DOHH2 (cell line): Measurements from ENCODE around the gene STT3A.

Experiments
- H3F3A ChIP-seq: fragments of 200-600 bp; sonication (generic), shearing (Covaris generic); 2 replicates; pipeline ENCODE4 v1.6.0; 2016; ENCODE audit warnings: antibody characterized with exemption, mild to moderate bottlenecking; ENCODE audit not compliant: control insufficient read depth, insufficient read depth
- H3K27ac ChIP-seq: fragments of 200-600 bp; sonication (generic); 2 replicates; pipeline ENCODE4 v1.5.1; 2014; ENCODE audit warnings: low read depth, mild to moderate bottlenecking, low read length, moderate library complexity
- H3K27me3 ChIP-seq: fragments of 200-600 bp; sonication (generic); 2 replicates; pipeline ENCODE4 v1.6.1; 2014; ENCODE audit warnings: mild to moderate bottlenecking, low read length, mixed read lengths; ENCODE audit not compliant: control insufficient read depth
- H3K36me3 ChIP-seq: fragments of 200-600 bp; sonication (generic); 2 replicates; pipeline ENCODE4 v1.6.1; 2014; ENCODE audit warnings: mild to moderate bottlenecking, low read length, moderate library complexity, mixed read lengths; ENCODE audit not compliant: control insufficient read depth
- H3K4me1 ChIP-seq: fragments of 200-600 bp; sonication (generic); 2 replicates; pipeline ENCODE4 v1.6.1; 2014; ENCODE audit warnings: mild to moderate bottlenecking, low read length, mixed read lengths; ENCODE audit not compliant: control insufficient read depth
- H3K4me2 ChIP-seq: fragments of 200-600 bp; sonication (generic); 2 replicates; pipeline ENCODE4 v1.6.0; 2014; ENCODE audit warnings: mild to moderate bottlenecking, low read length, moderate library complexity
- H3K4me3 ChIP-seq: fragments of 200-600 bp; sonication (generic); 2 replicates; pipeline ENCODE4 v1.5.1; 2014; ENCODE audit warnings: mild to moderate bottlenecking, low read length, mixed read lengths
- H3K79me2 ChIP-seq: fragments of 200-600 bp; sonication (generic); 2 replicates; pipeline ENCODE4 v1.6.1; 2014; ENCODE audit warnings: mild to moderate bottlenecking, low read length, mixed read lengths; ENCODE audit not compliant: control insufficient read depth
- H3K9me2 ChIP-seq: fragments of 200-600 bp; sonication (generic); replicated peaks from 2 replicates; pipeline ENCODE4 v1.6.1; 2014; ENCODE audit warnings: mild to moderate bottlenecking, low read length, mixed read lengths; ENCODE audit not compliant: control insufficient read depth
- H3K9me3 ChIP-seq: fragments of 200-600 bp; sonication (generic); 2 replicates; pipeline ENCODE4 v1.6.1; 2014; ENCODE audit warnings: antibody characterized with exemption, low read length, mixed read lengths; ENCODE audit not compliant: control insufficient read depth, insufficient read depth
- H4K20me1 ChIP-seq: fragments of 200-600 bp; sonication (generic); 2 replicates; pipeline ENCODE4 v1.6.0; 2014; ENCODE audit warnings: low read depth, mild to moderate bottlenecking, antibody characterized with exemption, low read length, moderate library complexity; ENCODE audit not compliant: control insufficient read depth, insufficient read depth
- CTCF ChIP-seq: fragments of 200-600 bp; sonication (generic); IDR thresholded peaks from one replicate; pipeline ENCODE4 v1.5.1; 2014; ENCODE audit warnings: antibody characterized with exemption, mild to moderate bottlenecking, low read depth, low read length; ENCODE audit not compliant: poor library complexity, severe bottlenecking
- EZH2phosphoT487 ChIP-seq: fragments of 200-600 bp; sonication (generic); IDR thresholded peaks from 2 replicates; pipeline ENCODE4 v1.6.1; 2017; ENCODE audit warnings: borderline replicate concordance, mild to moderate bottlenecking, antibody characterized with exemption, low read length, moderate library complexity, mixed read lengths

The STT3A gene

GRCh38 chr11:125625225-125625629, 32.6 kb downstream of the STT3A start:
- peaks cover 62% of the 10 kb centered on the region for H3K36me3 ChIP-seq
- peak overlapping the region; percentile 82 for H3K27ac ChIP-seq
- peak overlapping the region; percentile 81 for H3K4me3 ChIP-seq
- peaks cover 17% of the 10 kb centered on the region for H3F3A ChIP-seq
- H3K27me3 ChIP-seq, result no peaks in the 10 kb centered on the region
- no peak for TF ChIP-seq EZH2phosphoT487
- no peak for TF ChIP-seq CTCF
- H3K79me2 ChIP-seq, result peaks cover 55% of the 10 kb centered on the region
- H3K4me2 ChIP-seq, result peak overlapping the region; percentile 91
- peaks cover 9% of the 10 kb centered on the region; the same call in 1 of the 2 replicates for H4K20me1 ChIP-seq
- H3K4me1 ChIP-seq, result peaks cover 31% of the 10 kb centered on the region
- no peaks in the 10 kb centered on the region for H3K9me2 ChIP-seq
- H3K9me3 ChIP-seq, result no peaks in the 10 kb centered on the region

GRCh38 chr11:125625630-125626287, 33.1 kb downstream of the STT3A start:
- Histone ChIP-seq H3K9me2 (no peaks in the 10 kb centered on the region), H3K4me1 (peaks cover 31% of the 10 kb centered on the region), H3K36me3 (peaks cover 61% of the 10 kb centered on the region)

GRCh38 chr11:125626288-125626950, 33.8 kb downstream of the STT3A start:
- Histone ChIP-seq H3K9me3 (no peaks in the 10 kb centered on the region), H3K36me3 (peaks cover 60% of the 10 kb centered on the region), H3K9me2 (no peaks in the 10 kb centered on the region), H3K27ac (peak overlapping the region; percentile 82), H3K4me3 (peak overlapping the region; percentile 81), H3K27me3 (no peaks in the 10 kb centered on the region), H3F3A (peaks cover 17% of the 10 kb centered on the region), H3K4me1 (peaks cover 31% of the 10 kb centered on the region), H3K79me2 (peaks cover 65% of the 10 kb centered on the region), H3K4me2 (peak overlapping the region; percentile 91), H4K20me1 (peaks cover 9% of the 10 kb centered on the region; the same call in 1 of the 2 replicates)
- TF ChIP-seq EZH2phosphoT487 (no peak), CTCF (peak; percentile 59)

More at GRCh38 chr11:125625630-125626287, 33.1 kb downstream of the STT3A start:
- H3K27me3 ChIP-seq, result no peaks in the 10 kb centered on the region
- no peak for TF ChIP-seq CTCF
- no peak for TF ChIP-seq EZH2phosphoT487
- peaks cover 60% of the 10 kb centered on the region for H3K79me2 ChIP-seq
- peaks cover 17% of the 10 kb centered on the region for H3F3A ChIP-seq
- H3K4me3 ChIP-seq, result peak overlapping the region; percentile 81
- peak overlapping the region; percentile 82 for H3K27ac ChIP-seq
- peaks cover 9% of the 10 kb centered on the region; the same call in 1 of the 2 replicates for H4K20me1 ChIP-seq
- no peaks in the 10 kb centered on the region for H3K9me3 ChIP-seq
- H3K4me2 ChIP-seq, result peak overlapping the region; percentile 91
